Measurements from ENCODE around the gene MBP.
"Not testable (repeated sequence)": the region's sequence is repeated elsewhere in the genome, so short reads cannot be mapped to it uniquely, and the experiment has no call there.

MBP gene

DNA sequence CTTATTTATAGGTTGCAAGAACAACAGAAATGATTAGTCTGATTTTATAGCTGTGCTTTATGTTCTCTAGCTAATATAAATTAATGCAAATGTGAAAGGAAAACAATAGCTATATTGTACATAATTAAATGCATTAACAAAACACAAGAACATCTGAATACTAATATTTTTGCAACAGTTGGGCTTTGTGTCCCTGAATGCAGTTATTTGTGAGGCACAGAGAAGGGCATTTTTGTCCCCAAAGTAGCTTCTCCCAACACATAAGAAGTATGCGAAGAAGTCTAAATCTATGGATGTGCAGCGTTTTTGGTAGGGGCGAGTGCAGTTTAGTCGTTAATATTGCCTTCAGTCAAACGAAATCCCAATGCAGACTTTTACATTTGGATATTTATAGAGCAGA lies 110.0 kb downstream of the MBP start:
- no peak for DNase-seq (ENCODE audit: low spot score)

DNA sequence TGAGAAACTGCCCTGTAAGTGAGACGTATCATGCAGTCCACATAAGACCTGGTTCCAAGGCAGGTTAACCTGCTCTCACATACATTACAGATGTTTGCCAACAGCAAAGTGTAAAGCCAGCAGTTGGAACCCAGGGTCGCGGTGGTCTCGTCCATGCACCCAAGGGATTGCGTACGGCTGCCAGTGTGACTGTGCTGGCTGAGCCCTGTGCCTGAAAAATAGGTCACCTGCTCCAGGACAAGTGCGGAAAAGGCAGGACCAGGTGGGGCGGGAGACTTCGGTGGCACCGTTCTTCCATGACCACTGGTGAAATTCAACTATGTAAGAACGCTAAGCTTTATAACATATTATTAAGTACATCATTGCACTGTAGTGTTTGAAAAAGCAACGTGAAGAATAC lies 110.5 kb downstream of the MBP start:
- DNase-seq (ENCODE audit: low spot score) = no peak

DNA sequence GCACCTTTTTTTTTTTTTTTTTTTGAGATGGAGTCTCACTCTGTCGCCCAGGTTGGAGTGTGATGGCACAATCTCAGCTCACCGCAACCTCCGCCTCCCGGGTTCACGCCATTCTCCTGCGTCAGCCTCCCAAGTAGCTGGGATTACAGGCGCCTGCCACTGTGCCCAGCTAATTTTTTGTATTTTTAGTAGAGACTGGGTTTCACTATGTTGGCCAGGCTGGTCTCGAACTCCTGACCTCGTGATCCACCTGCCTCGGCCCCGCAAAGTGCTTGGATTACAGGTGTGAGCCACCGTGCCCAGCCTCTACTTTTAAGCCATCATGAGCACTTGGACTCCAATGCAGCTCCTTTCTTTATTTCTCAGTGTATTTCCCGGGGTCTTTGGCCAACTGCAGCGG lies 111.1 kb downstream of the MBP start:
- not testable (repeated sequence) for DNase-seq (ENCODE audit: low spot score)

DNA sequence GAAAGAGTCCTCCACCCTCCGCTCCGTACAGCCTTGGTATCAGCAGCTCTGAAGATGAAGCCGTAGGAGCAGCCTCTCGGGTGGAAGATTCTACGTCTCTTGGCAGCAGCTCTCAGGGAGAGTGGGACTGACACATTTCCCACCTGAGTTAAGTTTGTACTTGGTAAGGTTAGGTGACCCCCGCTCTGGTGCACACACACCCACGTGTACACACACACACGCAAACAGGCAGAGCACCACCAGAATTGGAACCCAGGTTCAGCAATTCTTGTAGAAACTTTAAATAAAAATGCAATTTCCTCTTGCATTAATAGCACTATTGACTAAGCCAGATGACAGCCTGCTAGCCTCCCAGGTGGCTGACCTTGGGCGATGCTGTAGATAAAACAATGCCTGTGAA lies 111.5 kb downstream of the MBP start:
- no peak for DNase-seq (ENCODE audit: low spot score)

DNA sequence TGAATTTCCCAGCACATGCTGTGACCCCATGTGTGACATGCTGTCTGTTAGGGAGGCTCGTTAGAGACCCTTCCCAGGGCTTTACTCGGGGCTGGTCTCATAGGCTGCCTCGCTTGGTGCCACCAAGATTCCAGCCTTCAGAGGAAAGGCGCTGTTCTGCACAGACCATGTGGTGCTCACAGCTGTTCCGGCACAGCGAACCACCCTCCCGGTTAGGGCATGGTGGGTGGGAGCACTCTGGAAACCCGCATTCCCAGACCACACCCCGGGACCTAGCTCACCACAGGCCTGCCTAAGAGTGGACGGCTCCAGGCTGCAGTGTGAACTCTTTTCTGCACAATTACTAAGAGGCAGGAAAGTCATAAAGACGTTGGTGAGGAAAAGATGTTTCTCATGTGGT lies 112.0 kb downstream of the MBP start:
- no peak for DNase-seq (ENCODE audit: low spot score)

DNA sequence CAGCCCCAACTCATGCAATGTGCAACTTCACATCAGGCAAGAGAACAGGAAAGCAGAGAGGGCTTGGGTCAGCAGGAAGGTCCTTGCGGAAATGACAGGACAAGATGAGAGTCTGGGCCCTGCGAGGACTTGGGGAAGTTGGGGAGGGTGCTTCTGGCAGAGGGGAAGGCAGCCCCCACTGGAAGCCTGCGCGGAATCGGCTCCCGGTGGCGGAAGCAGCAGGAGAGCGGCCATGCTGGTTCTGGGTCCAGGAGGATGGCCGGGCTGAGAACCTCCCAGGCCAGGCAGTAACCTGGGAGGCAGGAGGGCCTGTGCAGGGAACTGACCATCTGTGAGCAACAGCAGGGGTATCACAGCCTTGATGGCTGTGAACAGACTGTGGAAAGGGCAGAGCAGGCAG lies 112.9 kb downstream of the MBP start:
- DNase-seq (ENCODE audit: low spot score) = no peak

DNA sequence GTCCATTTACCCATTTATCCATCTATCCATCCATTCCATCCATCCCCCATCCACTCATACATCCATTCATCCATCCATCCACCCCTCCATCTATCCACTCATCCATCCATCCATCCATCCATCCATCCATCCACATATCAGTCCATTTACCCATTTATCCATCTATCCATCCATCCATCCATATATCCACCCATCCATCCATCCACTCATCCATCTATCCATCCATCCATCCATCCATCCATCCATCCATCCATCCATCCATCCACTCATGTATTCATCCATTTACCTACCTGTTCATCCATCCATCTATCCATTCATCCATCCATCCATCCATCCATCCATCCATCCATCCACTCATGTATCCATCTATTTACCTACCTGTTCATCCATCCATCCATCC lies 113.9 kb downstream of the MBP start:
- DNase-seq (ENCODE audit: low spot score) = not testable (repeated sequence)

DNA sequence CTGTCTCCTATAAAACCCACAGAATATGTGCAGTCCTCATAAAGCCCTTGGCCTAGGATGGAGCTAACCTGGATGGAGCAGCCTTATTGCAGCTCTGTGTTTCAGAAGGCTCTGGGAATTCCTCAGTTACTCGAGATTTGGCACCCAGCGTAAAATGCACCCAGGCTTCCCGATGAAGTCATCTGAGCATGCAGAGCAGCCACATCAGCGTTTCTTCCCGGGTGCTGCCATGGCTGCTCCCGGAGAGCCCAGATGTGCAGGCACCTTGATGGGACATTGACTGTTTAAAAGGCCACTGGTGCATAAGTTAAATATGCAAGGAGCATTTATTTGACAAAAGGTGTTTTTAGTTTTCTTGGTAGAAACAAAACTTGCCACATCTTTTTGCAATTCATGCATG lies 115.2 kb downstream of the MBP start:
- no peak for DNase-seq (ENCODE audit: low spot score)

DNA sequence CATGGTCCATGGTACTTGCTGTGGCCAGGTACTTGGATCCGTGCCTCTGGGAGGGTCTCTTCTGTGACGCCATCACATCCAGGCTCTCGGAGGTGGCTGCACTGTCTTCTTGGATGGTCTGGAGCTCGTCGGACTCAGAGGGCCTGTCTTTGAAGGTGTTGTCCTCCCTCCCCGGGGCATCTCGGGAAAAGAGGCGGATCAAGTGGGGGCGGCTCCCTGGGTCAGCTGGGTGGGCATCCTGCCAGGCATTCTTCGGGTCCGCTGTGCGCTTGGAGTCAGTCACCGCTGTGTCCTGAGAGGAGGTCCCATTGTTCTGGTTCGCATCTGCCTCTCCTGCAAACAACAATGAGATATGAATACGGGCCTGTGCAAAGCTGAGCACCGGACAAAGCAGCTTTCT lies 115.6 kb downstream of the MBP start:
- DNase-seq (ENCODE audit: low spot score) = no peak

DNA sequence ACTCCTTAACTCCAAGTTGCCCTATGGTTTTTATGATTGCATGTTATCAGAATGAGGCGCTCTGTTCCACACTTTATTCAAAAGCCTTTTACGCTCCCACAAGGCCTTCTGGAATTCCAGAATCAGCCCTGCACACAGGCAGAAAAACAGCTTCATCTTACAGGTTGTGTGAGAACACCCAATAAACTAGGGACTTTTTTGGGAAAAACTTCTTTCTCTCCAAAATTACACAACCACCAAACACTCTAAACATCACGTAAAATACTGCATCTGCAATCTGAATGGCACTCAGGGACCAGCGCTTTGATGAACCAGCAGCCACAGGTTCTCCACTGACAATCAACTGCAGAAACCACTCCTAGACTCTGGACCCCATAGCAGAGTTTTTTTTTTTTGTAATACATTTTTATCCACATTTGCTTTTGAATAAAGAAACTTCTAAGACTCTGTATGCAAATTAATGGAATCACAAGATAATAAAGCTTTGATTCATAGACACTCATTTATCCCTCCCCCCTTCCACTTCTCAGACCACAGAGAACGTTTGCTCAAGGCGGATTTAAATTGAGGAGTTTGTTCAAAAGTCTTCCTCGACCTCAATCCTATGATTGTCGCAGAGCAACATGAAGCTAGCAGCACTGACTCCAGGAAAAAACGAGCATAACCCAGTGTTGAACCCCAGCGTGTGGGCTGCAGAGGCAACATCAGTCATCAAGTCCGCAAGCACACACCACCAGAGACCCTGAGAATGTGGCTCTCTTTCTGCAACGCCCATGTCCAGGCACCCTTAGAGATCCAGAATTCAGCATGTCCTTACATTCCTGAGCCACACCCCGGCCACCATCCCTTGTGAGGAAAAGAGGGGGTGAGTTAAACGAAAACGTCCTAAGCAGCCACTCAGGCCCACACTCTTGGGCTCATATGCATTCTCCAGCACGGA lies 116.5 kb downstream of the MBP start:
- DNase-seq (ENCODE audit: low spot score) = no peak

DNA sequence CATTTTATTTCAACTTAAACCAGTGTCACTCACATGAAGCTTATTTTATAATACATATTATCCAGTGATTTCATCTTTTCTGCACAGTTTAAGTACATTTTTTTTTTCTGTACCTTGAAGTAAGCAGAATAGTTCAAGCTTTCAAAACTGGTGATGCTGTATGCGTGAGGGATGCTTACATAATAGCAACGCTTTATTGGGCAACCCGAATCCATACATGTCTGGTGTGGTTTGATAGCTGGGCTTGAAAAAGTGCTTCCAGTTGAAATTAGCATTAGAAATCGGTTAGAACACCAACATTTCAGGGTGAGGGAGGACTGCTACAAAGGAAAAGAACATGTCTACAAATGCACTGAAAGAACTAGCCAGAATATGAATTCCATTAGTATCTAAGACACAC lies 117.4 kb downstream of the MBP start:
- no peak for DNase-seq (ENCODE audit: low spot score)

DNA sequence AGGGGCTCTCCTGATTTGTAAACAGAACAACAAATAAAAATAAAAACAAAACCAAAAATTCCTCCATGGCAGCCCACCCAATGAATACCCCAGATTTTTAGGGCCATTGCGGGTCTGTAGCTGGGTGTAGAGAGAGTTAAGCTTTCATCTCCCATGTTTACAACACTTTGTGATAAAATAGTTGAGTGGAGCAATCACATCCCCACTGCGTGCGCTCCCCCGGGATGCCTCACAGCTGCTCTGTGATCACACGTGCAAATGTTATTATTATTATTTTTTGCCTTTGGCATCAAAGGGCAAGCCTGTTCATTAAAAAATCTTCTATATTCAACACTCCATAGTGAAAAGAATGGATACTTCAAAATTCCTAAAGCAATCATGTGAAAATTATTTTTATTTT lies 118.0 kb downstream of the MBP start:
- DNase-seq (ENCODE audit: low spot score) = no peak

DNA sequence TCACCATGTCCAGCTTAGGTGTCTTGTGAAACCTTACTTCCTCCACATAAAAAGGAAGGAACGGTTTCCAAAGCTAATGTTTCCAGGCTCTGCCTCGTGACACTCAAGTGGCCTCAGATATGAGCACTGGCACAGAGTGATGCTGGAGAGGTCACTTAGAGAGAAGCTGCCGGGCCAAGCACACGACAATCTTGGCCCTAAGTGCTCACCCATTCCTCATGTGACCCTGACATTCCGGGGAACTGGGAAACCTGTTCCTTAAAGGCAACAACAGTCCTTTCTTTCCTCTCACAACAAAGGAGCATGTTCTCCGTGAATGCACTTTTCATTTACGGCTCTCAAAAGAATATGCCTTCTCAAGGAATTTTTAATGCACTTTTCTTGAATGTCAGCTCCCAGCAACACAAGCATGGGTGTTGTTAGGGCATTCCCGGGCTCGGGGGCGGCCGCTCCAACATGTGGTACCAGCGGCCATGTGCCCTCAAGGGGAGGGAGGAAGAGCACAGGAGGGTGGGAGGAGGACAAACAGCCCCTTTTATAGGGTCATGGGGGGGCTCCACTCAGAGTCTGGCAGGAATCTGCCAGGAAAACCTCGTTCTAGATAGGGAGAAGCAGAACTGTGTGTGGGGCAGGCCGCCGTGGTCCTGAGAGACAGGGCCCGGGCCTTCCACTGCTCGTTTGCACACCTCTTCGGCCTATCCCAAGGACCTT lies 118.6 kb downstream of the MBP start:
- DNase-seq (ENCODE audit: low spot score) = no peak

DNA sequence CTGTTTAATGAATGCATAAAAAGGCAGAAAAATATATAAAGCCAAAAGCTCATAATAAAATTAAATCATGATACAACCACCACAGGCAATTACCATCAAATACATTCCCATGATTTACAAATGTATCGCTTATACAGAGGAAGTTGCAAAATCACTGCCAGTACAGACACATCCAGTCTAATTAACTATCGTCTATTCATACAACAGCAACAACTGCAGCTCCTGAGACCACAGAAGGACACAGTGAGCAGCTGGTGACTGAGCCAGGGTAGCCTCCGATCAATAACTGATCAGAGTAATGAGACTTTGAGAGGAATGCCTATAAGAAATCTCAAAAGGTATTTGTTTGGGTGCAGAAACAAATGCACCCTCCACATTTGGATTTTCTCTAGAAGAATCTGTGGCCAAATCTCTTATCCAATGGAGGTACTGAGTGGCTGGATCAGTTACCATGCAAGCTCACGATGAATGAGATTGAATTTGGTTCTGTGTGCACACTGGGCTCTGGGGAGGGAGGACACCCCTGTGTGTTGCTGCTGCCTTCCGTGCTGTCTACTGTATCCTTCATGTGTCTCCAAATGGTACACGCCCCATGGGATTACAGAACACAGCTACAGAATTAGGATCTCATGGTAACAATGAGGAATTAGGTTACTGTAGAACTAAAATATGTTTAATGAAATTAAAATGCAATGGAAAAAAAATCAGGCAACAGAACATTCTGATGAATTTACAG lies 119.6 kb downstream of the MBP start:
- DNase-seq (ENCODE audit: low spot score) = no peak

DNA sequence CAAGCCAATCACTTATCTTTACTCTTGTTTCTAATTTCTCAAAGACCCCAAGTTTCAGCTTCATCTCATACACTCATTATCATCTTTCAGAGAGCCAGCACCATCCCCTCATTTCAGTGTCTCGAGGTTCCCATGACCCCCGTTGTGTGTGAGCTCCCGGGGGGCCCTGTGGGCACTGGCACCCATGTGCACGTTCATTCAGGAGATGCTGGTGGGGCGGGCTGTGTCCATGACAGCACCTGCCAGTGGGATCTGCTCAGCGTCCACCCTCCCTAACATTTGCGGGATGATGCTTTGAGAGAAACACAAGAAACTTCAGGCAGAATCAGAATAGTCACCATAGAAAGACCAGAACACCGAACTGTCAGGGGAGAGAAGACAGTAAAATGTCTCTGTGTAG lies 120.5 kb downstream of the MBP start:
- no peak for DNase-seq (ENCODE audit: low spot score)

DNA sequence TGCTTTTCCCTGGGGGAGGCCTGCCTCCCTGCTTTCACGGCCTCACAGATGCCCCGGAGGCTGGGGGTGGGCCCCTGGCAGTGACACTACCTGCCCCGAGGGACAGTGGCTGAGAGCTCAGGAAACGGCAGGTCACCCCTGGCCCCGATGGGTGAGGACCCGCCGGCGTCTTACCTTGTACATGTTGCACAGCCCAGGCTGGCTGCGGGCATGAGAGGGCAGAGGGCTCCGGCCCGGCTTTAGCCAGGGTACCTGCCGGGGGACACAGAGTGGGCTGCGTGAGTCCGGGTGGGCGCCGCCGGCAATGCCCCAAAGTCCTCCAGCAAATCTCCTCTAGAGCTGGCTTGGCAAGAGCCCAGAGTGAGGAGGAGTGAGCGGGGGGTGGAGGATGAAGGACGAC lies 122.9 kb downstream of the MBP start:
- DNase-seq (ENCODE audit: low spot score) = no peak

DNA sequence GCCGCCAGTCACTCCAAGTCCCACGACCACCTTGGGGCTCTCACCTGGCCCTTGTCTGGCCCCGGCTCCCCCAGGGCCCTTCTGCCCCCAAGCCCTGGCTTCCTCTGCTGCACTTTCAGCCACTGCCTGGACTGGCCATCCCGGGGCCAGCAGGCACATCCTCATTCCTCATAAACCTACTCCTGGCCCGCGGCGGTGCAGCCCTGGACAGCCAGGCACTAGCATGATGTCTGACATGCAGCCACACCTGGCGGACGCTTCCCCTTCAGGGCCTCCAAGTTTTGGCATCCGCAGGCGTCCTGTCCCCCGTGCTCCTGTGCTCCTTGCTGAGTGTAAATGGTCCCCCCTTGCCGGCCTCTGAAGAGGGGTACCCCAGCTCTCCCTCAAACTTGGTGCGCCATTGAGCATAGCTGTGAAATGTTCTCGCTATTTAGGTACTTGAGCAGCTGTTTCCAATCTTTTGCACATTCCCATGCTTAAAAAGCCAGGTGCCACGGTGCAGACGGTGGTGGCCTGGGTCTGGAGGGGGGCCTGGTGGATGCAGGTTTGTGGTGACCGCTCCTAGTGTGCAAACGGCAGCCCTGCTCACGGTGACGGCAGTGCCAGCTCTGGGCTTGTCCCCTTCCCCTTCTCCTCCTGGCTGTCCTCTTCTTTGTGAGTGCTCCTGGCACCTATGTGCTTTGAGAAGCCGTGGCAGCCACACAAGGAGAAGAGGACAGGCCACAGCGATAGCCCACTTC lies 123.8 kb downstream of the MBP start:
- no peak for DNase-seq (ENCODE audit: low spot score)

DNA sequence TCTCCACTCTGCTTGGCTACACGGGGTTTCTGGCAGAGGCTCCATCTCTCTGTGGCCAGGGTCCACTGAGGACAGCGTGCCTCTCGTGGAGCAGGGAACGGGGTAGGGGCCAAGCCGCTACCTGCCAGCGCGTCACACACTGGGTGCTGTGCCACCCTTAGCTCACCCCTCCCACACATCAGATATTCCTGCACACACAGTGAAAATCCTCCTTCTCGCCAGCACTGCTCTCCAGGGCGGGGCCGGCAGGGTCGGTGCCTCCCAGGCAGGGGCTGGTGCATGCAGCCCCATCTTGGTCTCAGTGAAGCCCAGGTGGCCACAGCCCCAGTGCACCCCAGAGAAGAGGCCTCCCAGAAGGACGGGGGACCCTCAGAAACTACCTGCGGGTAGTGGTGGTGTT lies 124.6 kb downstream of the MBP start:
- DNase-seq (ENCODE audit: low spot score) = no peak

DNA sequence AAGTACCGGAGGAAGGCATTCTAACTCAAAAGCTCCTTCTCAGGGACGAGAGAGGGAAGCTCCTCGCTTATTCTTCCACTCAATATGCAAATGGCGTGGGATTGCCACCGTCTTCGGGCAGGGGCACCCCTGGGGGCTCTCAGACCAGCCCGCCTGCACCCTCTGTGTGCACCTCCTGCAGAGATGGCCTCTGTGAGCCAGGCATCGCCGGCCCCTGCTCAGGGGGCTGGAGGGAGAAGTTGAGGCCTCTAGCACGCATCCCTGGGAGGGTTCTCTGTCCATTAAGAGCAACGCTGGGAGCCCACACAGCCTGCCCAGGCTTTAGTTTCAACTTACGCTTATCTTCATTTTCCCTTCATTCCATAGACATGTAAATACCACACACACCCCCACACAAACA lies 125.3 kb downstream of the MBP start:
- no peak for DNase-seq (ENCODE audit: low spot score)

DNA sequence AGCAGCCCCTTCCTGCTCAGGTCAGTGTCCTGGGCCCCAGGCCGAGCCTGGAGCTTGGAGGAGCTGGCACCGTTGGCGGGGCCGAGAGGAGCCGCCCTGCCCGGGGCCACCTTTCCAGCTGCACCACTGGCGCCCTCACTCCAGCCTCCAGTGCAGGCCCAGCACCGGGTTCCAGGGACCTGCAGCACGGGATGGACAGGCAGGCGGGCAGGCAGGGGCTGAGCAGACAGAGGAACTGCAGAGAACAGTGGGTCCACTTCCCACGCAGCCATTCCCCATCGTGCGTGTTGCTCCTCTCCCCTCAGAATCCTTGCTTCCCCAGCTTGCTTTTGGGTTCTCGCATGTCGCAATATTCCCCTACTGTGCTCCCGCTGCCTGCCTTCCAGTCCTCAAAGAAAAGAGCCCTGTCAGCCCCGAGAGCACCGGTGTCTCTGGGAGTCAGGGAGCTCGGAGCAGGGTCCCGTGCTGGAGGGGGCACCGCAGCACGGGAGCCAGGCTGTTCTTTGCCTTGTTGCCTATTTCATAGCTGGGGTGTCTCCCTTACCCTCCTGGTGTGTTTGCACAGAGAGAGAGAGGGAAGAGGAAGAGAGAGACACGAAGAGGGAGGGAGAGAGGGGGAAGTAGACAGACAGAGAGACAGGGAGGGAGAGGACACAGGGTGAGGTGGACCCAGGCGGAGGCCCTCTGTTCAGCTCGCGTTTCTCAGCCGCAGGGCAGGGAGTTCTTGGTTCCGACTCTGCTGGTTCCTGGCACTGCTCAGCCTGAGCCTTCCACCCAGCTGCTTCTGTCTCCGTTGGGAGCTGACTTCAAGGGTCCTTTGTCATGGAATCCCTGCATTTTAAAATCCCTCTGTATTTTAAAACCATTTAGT lies 126.0 kb downstream of the MBP start:
- DNase-seq (ENCODE audit: low spot score) = no peak

DNA sequence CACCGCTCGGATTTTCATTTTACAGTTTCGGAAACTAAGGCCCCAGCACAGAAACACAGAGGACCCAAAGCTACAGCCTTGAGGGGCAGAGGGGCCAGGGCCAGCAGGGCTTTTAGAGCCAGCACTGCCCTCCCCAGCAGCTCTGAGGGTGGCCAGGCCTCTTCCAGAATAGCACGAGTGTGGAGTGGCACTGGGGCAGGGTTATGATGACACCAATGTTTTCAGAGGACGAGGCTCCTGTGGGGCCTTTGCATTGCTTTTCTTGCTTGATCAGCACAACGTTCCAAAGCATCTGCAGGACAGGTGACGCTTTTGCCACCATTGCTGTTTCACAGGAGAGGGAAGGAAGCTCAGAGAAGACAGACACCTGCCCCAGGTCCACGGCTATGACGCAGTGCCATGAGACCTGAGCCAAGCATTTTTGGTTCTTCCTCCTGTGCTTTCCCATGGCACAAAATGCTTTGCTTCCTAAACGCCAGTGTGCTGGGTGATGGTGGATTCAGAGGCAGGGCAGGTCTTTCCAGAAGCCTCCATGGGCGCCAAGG lies 126.9 kb downstream of the MBP start:
- no peak for DNase-seq (ENCODE audit: low spot score)
